ENCODE data around the gene OR2M3. TPM values are rescaled to one million over a fixed set of nuclear protein-coding genes. Genes with fewer than 3 reads are reported as not detected.

The OR2M3 gene
- not detected for polyA plus RNA-seq (2013, experiment 1 of 4)
- polyA plus RNA-seq (2013, experiment 2 of 4), result not detected
- polyA plus RNA-seq (2013, experiment 3 of 4), result not detected
- not detected for polyA plus RNA-seq (2013, experiment 4 of 4)

- 83 to 93% methylated on average over 2 of the region's 4 CpGs for WGBS, 2 experiments
- H3K9me3 ChIP-seq (ENCODE audit: control insufficient read depth, low read length), result peaks cover 5% of the 10 kb centered on the region
- H3K4me1 ChIP-seq (ENCODE audit: control insufficient read depth, insufficient read depth, low read length), result no peaks in the 10 kb centered on the region
- no peaks in the 10 kb centered on the region for H3K36me3 ChIP-seq (ENCODE audit: control insufficient read depth, insufficient read depth, low read length)
- H3K27me3 ChIP-seq (ENCODE audit: control insufficient read depth, insufficient read depth, low read length, poor library complexity, severe bottlenecking), result no peaks in the 10 kb centered on the region
- no peak within 1 kb of the TSS for H3K4me3 ChIP-seq (ENCODE audit: insufficient read depth, low read depth, low read length)
- H3K27ac ChIP-seq (ENCODE audit: insufficient read depth, low read depth, low read length, poor library complexity, severe bottlenecking), result no peak within 1 kb of the TSS
Measured at GRCh38 chr1:248196965-248197364, at the start of gene OR2M3. OR2M3 (plus strand) TSS chr1:248197265; CDS start chr1:248203068, 5,803 bp downstream.

- H3K27ac ChIP-seq (ENCODE audit: insufficient read depth, low read depth, low read length, poor library complexity, severe bottlenecking), result no peak overlapping the region
- H3K27me3 ChIP-seq (ENCODE audit: control insufficient read depth, insufficient read depth, low read length, poor library complexity, severe bottlenecking), result no peaks in the 10 kb centered on the region
- WGBS, 2 experiments, result 77% methylated on average over 6 of the region's 6 CpGs
- peaks cover 17% of the 10 kb centered on the region for H3K9me3 ChIP-seq (ENCODE audit: control insufficient read depth, low read length)
- no peak overlapping the region for H3K4me3 ChIP-seq (ENCODE audit: insufficient read depth, low read depth, low read length)
- H3K36me3 ChIP-seq (ENCODE audit: control insufficient read depth, insufficient read depth, low read length), result no peaks in the 10 kb centered on the region
- no peaks in the 10 kb centered on the region for H3K4me1 ChIP-seq (ENCODE audit: control insufficient read depth, insufficient read depth, low read length)
Measured at GRCh38 chr1:248152056-248152827, 44.8 kb upstream of the OR2M3 start.

- H3K27me3 ChIP-seq (ENCODE audit: control insufficient read depth, insufficient read depth, low read length, poor library complexity, severe bottlenecking), result no peaks in the 10 kb centered on the region
- no peak overlapping the region for H3K4me3 ChIP-seq (ENCODE audit: insufficient read depth, low read depth, low read length)
- H3K4me1 ChIP-seq (ENCODE audit: control insufficient read depth, insufficient read depth, low read length), result no peaks in the 10 kb centered on the region
- WGBS, 2 experiments, result 75 to 79% methylated on average over 1 of the region's 1 CpG
- no peaks in the 10 kb centered on the region for H3K36me3 ChIP-seq (ENCODE audit: control insufficient read depth, insufficient read depth, low read length)
- H3K27ac ChIP-seq (ENCODE audit: insufficient read depth, low read depth, low read length, poor library complexity, severe bottlenecking), result no peak overlapping the region
- peaks cover 15% of the 10 kb centered on the region for H3K9me3 ChIP-seq (ENCODE audit: control insufficient read depth, low read length)
Measured at GRCh38 chr1:248155927-248156326, 41.1 kb upstream of the OR2M3 start.

DNA sequence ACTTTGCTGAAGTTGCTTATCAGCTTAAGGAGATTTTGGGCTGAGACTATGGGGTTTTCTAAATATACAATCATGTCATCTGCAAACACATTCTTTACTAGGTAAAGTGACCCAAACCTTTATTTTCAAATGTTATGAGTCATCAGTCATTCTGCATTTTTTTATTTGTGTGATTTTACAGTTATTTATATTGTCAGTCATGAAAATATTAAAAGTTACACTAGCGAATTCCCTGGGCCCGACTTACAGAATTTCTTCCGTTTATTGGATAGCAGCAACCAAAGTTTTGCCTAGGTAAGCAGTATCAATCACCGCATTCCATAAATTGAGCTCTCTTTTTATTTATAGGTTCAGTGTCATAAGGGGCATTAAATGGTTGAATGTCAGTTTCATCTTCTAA is 38.3 kb upstream of the OR2M3 start:
- 85 to 87% methylated on average over 4 of the region's 4 CpGs for WGBS, 2 experiments
- no peak overlapping the region for H3K27ac ChIP-seq (ENCODE audit: insufficient read depth, low read depth, low read length, poor library complexity, severe bottlenecking)
- H3K9me3 ChIP-seq (ENCODE audit: control insufficient read depth, low read length), result peaks cover 2% of the 10 kb centered on the region
- H3K27me3 ChIP-seq (ENCODE audit: control insufficient read depth, insufficient read depth, low read length, poor library complexity, severe bottlenecking), result no peaks in the 10 kb centered on the region
- no peak overlapping the region for H3K4me3 ChIP-seq (ENCODE audit: insufficient read depth, low read depth, low read length)
- no peaks in the 10 kb centered on the region for H3K4me1 ChIP-seq (ENCODE audit: control insufficient read depth, insufficient read depth, low read length)
- H3K36me3 ChIP-seq (ENCODE audit: control insufficient read depth, insufficient read depth, low read length), result no peaks in the 10 kb centered on the region

DNA sequence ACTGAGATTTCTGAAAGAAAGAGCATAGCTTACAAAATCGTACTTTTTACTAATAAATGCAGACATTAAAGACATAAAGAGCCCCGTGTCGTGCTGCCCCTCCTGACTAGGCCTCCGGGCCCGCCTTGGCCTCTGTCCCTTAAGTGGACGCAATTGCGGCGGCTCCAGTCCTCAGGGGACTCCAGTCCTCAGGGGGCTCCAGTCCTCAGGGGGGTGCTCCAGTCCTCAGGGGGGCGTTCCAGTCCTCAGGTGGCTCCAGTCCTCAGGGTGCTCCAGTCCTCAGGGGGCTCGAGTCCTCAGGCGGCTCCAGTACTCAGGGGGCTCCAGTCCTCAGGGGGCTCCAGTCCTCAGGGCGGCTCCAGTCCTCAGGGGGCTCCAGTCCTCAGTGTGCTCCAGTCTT is 33.0 kb upstream of the OR2M3 start:
- Histone ChIP-seq H3K27ac (ENCODE audit: insufficient read depth, low read depth, low read length, poor library complexity, severe bottlenecking) (no peak overlapping the region), H3K36me3 (ENCODE audit: control insufficient read depth, insufficient read depth, low read length) (no peaks in the 10 kb centered on the region), H3K27me3 (ENCODE audit: control insufficient read depth, insufficient read depth, low read length, poor library complexity, severe bottlenecking) (no peaks in the 10 kb centered on the region), H3K4me1 (ENCODE audit: control insufficient read depth, insufficient read depth, low read length) (no peaks in the 10 kb centered on the region), H3K4me3 (ENCODE audit: insufficient read depth, low read depth, low read length) (no peak overlapping the region), H3K9me3 (ENCODE audit: control insufficient read depth, low read length) (no peaks in the 10 kb centered on the region)
- 73 to 76% methylated on average over 12 of the region's 12 CpGs for WGBS, 2 experiments

DNA sequence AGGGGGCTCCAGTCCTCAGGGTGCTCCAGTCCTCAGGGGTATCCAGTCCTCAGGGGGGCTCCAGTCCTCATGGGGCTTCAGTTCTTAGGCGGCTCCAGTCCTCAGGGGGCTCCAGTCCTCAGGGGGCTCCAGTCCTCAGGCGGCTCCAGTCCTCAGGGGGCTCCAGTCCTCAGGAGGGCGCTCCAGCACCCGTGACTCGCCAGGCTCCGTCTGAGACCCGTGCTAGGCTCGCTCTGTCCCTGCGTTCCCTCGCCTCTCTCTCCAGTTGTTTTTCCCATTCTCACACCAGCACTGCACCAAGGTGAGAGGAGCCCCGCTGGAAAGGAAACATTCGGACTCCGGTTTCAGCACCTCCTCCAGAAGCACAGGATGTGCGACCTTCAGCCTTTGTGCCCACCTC is 31.9 kb upstream of the OR2M3 start:
- 84 to 86% methylated on average over 14 of the region's 14 CpGs for WGBS, 2 experiments
- no peaks in the 10 kb centered on the region for H3K9me3 ChIP-seq (ENCODE audit: control insufficient read depth, low read length)

DNA sequence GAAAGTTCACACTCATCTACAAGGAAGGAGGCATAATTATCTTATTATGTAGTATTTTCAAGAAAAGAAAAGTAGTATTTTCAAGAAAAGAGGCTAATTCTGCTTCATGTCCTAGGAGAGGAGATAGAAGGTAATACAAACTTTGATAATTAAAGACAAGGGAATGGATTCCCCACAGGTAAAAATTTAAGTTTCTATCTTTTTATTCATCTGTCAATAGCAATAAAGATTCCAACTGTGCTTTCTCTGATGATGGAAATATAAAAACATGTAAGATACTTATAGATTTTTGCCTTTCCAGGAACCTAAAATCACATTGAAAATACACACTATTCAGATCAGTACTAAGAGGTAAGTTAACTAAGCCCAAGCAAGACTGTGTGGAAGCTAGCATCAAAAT is 22.5 kb upstream of the OR2M3 start, which contains the start of gene OR2M2:
Gene OR2M2 (plus strand): TSS at position 301 of the 400 bp plus-strand sequence. CDS start 5,165 bp downstream, outside the sequence.
- Histone ChIP-seq H3K4me1 (ENCODE audit: control insufficient read depth, insufficient read depth, low read length) (no peaks in the 10 kb centered on the region), H3K9me3 (ENCODE audit: control insufficient read depth, low read length) (peaks cover 8% of the 10 kb centered on the region), H3K4me3 (ENCODE audit: insufficient read depth, low read depth, low read length) (no peak within 1 kb of the TSS), H3K27me3 (ENCODE audit: control insufficient read depth, insufficient read depth, low read length, poor library complexity, severe bottlenecking) (no peaks in the 10 kb centered on the region), H3K36me3 (ENCODE audit: control insufficient read depth, insufficient read depth, low read length) (no peaks in the 10 kb centered on the region), H3K27ac (ENCODE audit: insufficient read depth, low read depth, low read length, poor library complexity, severe bottlenecking) (no peak within 1 kb of the TSS)

More for the DNA sequence above, 31.9 kb upstream of the OR2M3 start:
- Histone ChIP-seq H3K4me3 (ENCODE audit: insufficient read depth, low read depth, low read length) (no peak overlapping the region), H3K27me3 (ENCODE audit: control insufficient read depth, insufficient read depth, low read length, poor library complexity, severe bottlenecking) (no peaks in the 10 kb centered on the region), H3K36me3 (ENCODE audit: control insufficient read depth, insufficient read depth, low read length) (no peaks in the 10 kb centered on the region), H3K4me1 (ENCODE audit: control insufficient read depth, insufficient read depth, low read length) (no peaks in the 10 kb centered on the region), H3K27ac (ENCODE audit: insufficient read depth, low read depth, low read length, poor library complexity, severe bottlenecking) (no peak overlapping the region)

GRCh38 chr1:248183996-248184395 is 13.1 kb upstream of the OR2M3 start:
- no peak overlapping the region for H3K27ac ChIP-seq (ENCODE audit: insufficient read depth, low read depth, low read length, poor library complexity, severe bottlenecking)
- H3K27me3 ChIP-seq (ENCODE audit: control insufficient read depth, insufficient read depth, low read length, poor library complexity, severe bottlenecking), result no peaks in the 10 kb centered on the region
- WGBS, 2 experiments, result 50 to 66% methylated on average over 6 of the region's 7 CpGs
- H3K9me3 ChIP-seq (ENCODE audit: control insufficient read depth, low read length), result peaks cover 5% of the 10 kb centered on the region
- no peaks in the 10 kb centered on the region for H3K4me1 ChIP-seq (ENCODE audit: control insufficient read depth, insufficient read depth, low read length)
- no peaks in the 10 kb centered on the region for H3K36me3 ChIP-seq (ENCODE audit: control insufficient read depth, insufficient read depth, low read length)
- no peak overlapping the region for H3K4me3 ChIP-seq (ENCODE audit: insufficient read depth, low read depth, low read length)

DNA sequence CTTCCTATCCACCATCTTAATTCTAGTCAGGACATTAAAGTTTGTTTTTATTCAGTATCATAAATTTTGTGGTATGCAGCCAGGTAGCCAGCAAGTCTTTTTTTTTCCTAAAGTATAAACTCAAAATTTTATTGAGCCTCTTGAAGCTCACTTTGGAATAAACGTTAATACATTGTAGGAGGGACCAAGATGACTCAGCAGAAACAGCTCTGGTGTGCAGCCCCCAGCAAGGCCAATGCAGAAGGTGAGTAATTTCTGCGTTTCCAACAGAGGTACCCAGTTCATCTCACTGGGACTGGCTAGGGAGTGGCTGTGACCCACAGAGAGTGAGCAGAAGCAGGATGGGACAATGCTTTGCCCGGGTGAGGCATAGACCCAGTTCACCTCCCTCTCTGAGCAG is 9.7 kb upstream of the OR2M3 start:
- H3K27ac ChIP-seq (ENCODE audit: insufficient read depth, low read depth, low read length, poor library complexity, severe bottlenecking), result no peak overlapping the region
- peaks cover 6% of the 10 kb centered on the region for H3K9me3 ChIP-seq (ENCODE audit: control insufficient read depth, low read length)

DNA sequence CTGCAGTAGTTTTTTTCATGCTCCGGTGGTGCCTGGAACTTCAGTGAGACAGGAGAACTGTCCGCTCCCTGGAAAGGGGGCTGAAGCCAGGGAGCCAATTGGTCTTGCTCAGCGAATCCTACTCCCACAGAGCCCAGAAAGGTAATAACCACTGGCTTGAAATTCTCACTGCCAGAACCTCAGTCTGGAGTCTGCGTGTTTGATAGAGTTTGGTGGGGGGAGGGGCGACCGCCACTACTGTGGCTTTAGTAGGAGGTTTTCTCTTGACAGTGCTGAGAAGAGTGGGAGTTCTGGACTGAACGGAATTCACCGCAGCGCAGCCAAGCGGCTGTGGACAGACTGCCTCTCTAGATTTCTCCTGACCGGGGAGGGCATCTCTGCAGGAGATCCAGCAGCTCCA is 8.0 kb upstream of the OR2M3 start:
- 77 to 80% methylated on average over 11 of the region's 11 CpGs for WGBS, 2 experiments
- Histone ChIP-seq H3K4me1 (ENCODE audit: control insufficient read depth, insufficient read depth, low read length) (no peaks in the 10 kb centered on the region), H3K27ac (ENCODE audit: insufficient read depth, low read depth, low read length, poor library complexity, severe bottlenecking) (no peak overlapping the region), H3K4me3 (ENCODE audit: insufficient read depth, low read depth, low read length) (no peak overlapping the region), H3K9me3 (ENCODE audit: control insufficient read depth, low read length) (peaks cover 7% of the 10 kb centered on the region), H3K36me3 (ENCODE audit: control insufficient read depth, insufficient read depth, low read length) (no peaks in the 10 kb centered on the region), H3K27me3 (ENCODE audit: control insufficient read depth, insufficient read depth, low read length, poor library complexity, severe bottlenecking) (no peaks in the 10 kb centered on the region)

More for the DNA sequence above, 9.7 kb upstream of the OR2M3 start:
- no peaks in the 10 kb centered on the region for H3K36me3 ChIP-seq (ENCODE audit: control insufficient read depth, insufficient read depth, low read length)
- no peaks in the 10 kb centered on the region for H3K4me1 ChIP-seq (ENCODE audit: control insufficient read depth, insufficient read depth, low read length)
- H3K27me3 ChIP-seq (ENCODE audit: control insufficient read depth, insufficient read depth, low read length, poor library complexity, severe bottlenecking), result no peaks in the 10 kb centered on the region
- no peak overlapping the region for H3K4me3 ChIP-seq (ENCODE audit: insufficient read depth, low read depth, low read length)
- WGBS, 2 experiments, result 56 to 61% methylated on average over 2 to 3 of the region's 3 CpGs

Measured in ectodermal cell (in vitro differentiated cells).